Endodermal cell (in vitro differentiated cells): ENCODE measurements around the gene SUGCT. TPM values are rescaled to one million over a fixed set of nuclear protein-coding genes. Genes with fewer than 3 reads are reported as not detected.
"Not testable (repeated sequence)": the region's sequence is repeated elsewhere in the genome, so short reads cannot be mapped to it uniquely, and the experiment has no call there.

Source experiments
- DNase-seq: peaks from one replicate; pipeline ENCODE4 v3.0.0-alpha.2; 2017
- H3K27ac ChIP-seq: 2 replicates; pipeline ENCODE4 v1.5.1; 2013; ENCODE audit warnings: mild to moderate bottlenecking, low read depth, low read length, moderate library complexity
- H3K27me3 ChIP-seq: 2 replicates; pipeline ENCODE4 v1.6.1; 2013; ENCODE audit warnings: mild to moderate bottlenecking, low read length, moderate library complexity; ENCODE audit not compliant: insufficient read depth, control insufficient read depth, poor library complexity, severe bottlenecking
- H3K36me3 ChIP-seq: 2 replicates; pipeline ENCODE4 v1.7.0; 2013; ENCODE audit warnings: mild to moderate bottlenecking, low read length, moderate library complexity; ENCODE audit not compliant: control insufficient read depth, insufficient read depth
- H3K4me1 ChIP-seq: one replicate; pipeline ENCODE4 v1.7.0; 2013; ENCODE audit warnings: low read length; ENCODE audit not compliant: control insufficient read depth, insufficient read depth
- H3K4me3 ChIP-seq: 2 replicates; pipeline ENCODE4 v1.5.1; 2013; ENCODE audit warnings: mild to moderate bottlenecking, low read length, moderate library complexity
- H3K9ac ChIP-seq: 2 replicates; pipeline ENCODE4 v1.6.1; 2013; ENCODE audit warnings: mild to moderate bottlenecking, low read length, moderate library complexity; ENCODE audit not compliant: poor library complexity, severe bottlenecking; ENCODE audit errors: extremely low read depth
- H3K9me3 ChIP-seq: 2 replicates; pipeline ENCODE4 v1.6.1; 2013; ENCODE audit warnings: mild to moderate bottlenecking, low read length, moderate library complexity; ENCODE audit not compliant: control insufficient read depth
- H3K27ac Mint-ChIP-seq: 2 replicates; pipeline ENCODE4 v1.8.0; 2020; ENCODE audit warnings: mixed read lengths
- H3K27me3 Mint-ChIP-seq: 2 replicates; pipeline ENCODE4 v1.8.0; 2021; ENCODE audit warnings: mild to moderate bottlenecking, mixed read lengths; ENCODE audit not compliant: insufficient read depth
- H3K36me3 Mint-ChIP-seq: 2 replicates; pipeline ENCODE4 v1.8.0; 2020; ENCODE audit warnings: low read depth, mixed read lengths
- H3K4me1 Mint-ChIP-seq: 2 replicates; pipeline ENCODE4 v1.8.0; 2020; ENCODE audit warnings: mixed read lengths
- H3K4me3 Mint-ChIP-seq: 2 replicates; pipeline ENCODE4 v1.8.0; 2020; ENCODE audit warnings: mild to moderate bottlenecking, moderate library complexity, mixed read lengths
- H3K9me3 Mint-ChIP-seq: 2 replicates; pipeline ENCODE4 v1.8.0; 2020; ENCODE audit warnings: mild to moderate bottlenecking, mixed read lengths
- CTCF ChIP-seq: fragments of 200-600 bp; sonication (generic); conservative IDR thresholded peaks from 2 replicates; pipeline ENCODE4 v1.5.0; 2021; ENCODE audit warnings: antibody characterized with exemption, mild to moderate bottlenecking
- WGBS, 2 experiments: methylation state at CpG; one replicate each; pipeline versions ENCODE4 v1.1.5 to v1.1.7; 2013; ENCODE audit warnings: missing lambda C conversion rate in 2 of 2, mixed read lengths in 1 of 2; ENCODE audit not compliant: insufficient coverage in 1 of 2, insufficient read length in 1 of 2; 5-methylcytosine and 5-hydroxymethylcytosine counted together
- total RNA-seq, 2 donors: library from RNA; stranded (reverse); fragmentation: NEBNext Ultra II Directional in 1 of 2; extraction: Animal tissue kit (Norgen Biotek cat#: 25700) in 1 of 2; gene quantifications; 2 replicates in 1 of 2; 3 replicates in 1 of 2; pipeline ENCODE4 v1.2.1, GENCODE V29; 2021

Gene SUGCT
- total RNA-seq, 2 donors from 2014 or later = 3.6 to 3.9 TPM

DNA sequence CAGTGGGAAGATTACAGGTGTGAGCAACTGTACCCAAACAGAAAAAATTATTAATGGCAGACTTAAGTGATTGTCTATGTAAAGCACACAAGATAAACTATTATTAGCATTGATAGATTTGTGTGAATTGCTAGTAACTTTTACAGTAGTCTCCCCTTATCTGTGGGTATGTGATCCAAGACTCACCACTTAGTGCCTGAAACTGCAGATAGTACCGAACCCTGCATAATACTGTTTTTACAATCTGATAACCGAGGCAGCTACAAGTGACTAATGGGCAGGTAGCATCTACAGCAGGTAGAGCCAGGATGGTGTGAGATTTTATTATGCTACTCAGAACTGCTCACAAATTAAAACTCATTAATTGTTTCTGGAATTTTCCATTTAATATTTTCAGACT lies 31.9 kb upstream of the SUGCT start:
- no peak for TF ChIP-seq CTCF
- WGBS, 2 experiments = 100% methylated on average over 2 of the region's 2 CpGs
- no peak overlapping the region for H3K27ac ChIP-seq
- H3K36me3 ChIP-seq = peaks cover 1% of the 10 kb centered on the region
- Mint-ChIP-seq H3K36me3 (no peaks in the 10 kb centered on the region), H3K27me3 (no peaks in the 10 kb centered on the region), H3K9me3 (no peaks in the 10 kb centered on the region), H3K27ac (no peak overlapping the region), H3K4me1 (no peaks in the 10 kb centered on the region), H3K4me3 (no peak overlapping the region)
- no peak overlapping the region for H3K9ac ChIP-seq
- no peaks in the 10 kb centered on the region for H3K9me3 ChIP-seq
- no peaks in the 10 kb centered on the region for H3K4me1 ChIP-seq
- DNase-seq = no peak
- H3K4me3 ChIP-seq = no peak overlapping the region
- H3K27me3 ChIP-seq = no peaks in the 10 kb centered on the region

- no peak overlapping the region for H3K4me3 ChIP-seq
- no peaks in the 10 kb centered on the region for H3K27me3 ChIP-seq
- H3K9me3 ChIP-seq = no peaks in the 10 kb centered on the region
- no peak for TF ChIP-seq CTCF
- Mint-ChIP-seq H3K27me3 (no peaks in the 10 kb centered on the region), H3K9me3 (no peaks in the 10 kb centered on the region), H3K27ac (no peak overlapping the region), H3K36me3 (no peaks in the 10 kb centered on the region), H3K4me3 (no peak overlapping the region), H3K4me1 (no peaks in the 10 kb centered on the region)
- H3K9ac ChIP-seq = no peak overlapping the region
- 88 to 97% methylated on average over 3 to 4 of the region's 4 CpGs for WGBS, 2 experiments
- H3K27ac ChIP-seq = no peak overlapping the region
- DNase-seq = no peak
- no peaks in the 10 kb centered on the region for H3K4me1 ChIP-seq
- no peaks in the 10 kb centered on the region for H3K36me3 ChIP-seq
Measured at GRCh38 chr7:40105879-40106473, 28.8 kb upstream of the SUGCT start.

DNA sequence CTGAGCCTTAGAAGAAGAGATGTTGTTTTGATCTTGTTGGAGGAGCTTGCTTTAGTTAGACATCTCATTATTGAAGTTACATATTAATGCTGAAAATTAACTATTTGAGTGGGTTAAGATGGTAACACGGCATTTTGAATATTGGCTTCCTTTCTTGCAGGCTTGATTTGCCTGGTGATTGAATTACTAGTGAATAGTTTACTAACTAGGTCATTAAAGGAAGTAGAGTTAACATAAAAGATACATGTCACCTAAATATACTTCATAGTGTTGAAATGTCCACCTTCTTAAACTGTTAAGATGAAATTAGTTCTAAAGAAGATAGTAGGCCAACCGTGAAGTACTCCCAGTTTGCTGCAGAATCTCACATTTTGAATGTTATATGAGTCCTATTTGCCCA lies 18.9 kb upstream of the SUGCT start:
- no peaks in the 10 kb centered on the region for H3K36me3 ChIP-seq
- H3K27me3 ChIP-seq = no peaks in the 10 kb centered on the region
- H3K4me1 ChIP-seq = peaks cover 3% of the 10 kb centered on the region
- Mint-ChIP-seq H3K4me1 (peaks cover 8% of the 10 kb centered on the region), H3K9me3 (no peaks in the 10 kb centered on the region), H3K4me3 (no peak overlapping the region), H3K36me3 (no peaks in the 10 kb centered on the region), H3K27me3 (no peaks in the 10 kb centered on the region), H3K27ac (no peak overlapping the region)
- no peak overlapping the region for H3K4me3 ChIP-seq
- TF ChIP-seq CTCF = no peak
- no peak for DNase-seq
- WGBS, 2 experiments = 82 to 100% methylated on average over 2 of the region's 2 CpGs
- no peak overlapping the region for H3K9ac ChIP-seq
- no peak overlapping the region for H3K27ac ChIP-seq
- no peaks in the 10 kb centered on the region for H3K9me3 ChIP-seq

DNA sequence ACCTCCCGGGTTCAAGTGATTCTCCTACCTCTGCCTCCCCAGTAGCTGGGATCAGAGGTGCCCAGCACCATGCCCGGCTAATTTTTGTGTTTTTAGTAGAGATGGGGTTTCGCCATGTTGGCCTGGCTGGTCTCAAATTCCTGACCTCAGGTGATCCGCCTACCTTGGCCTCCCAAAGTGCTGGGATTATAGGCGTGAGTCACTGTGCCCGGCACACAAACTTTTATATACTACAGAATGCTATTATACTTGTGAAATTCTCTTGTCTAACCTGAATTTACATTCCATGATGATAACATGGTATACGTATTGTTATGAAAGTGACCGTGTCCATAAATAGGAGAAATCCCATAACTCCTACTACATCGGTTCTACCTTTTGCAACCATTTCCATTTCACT lies 17.6 kb upstream of the SUGCT start:
- H3K9me3 ChIP-seq, H3K9ac ChIP-seq, H3K4me1 Mint-ChIP-seq, H3K36me3 ChIP-seq, H3K27ac ChIP-seq, H3K4me3 ChIP-seq, H3K27ac Mint-ChIP-seq, H3K4me3 Mint-ChIP-seq, H3K36me3 Mint-ChIP-seq, DNase-seq, H3K27me3 Mint-ChIP-seq, H3K4me1 ChIP-seq, H3K9me3 Mint-ChIP-seq, H3K27me3 ChIP-seq: not testable (repeated sequence)
- 92% methylated on average over 8 of the region's 9 CpGs; no CpG with 5 or more reads in 1 of the 2 experiments for WGBS, 2 experiments

- not testable (repeated sequence) for H3K27ac ChIP-seq, H3K27me3 ChIP-seq, H3K4me1 ChIP-seq, H3K27me3 Mint-ChIP-seq, DNase-seq, H3K36me3 Mint-ChIP-seq, H3K36me3 ChIP-seq, H3K9ac ChIP-seq, H3K27ac Mint-ChIP-seq, H3K4me3 Mint-ChIP-seq, H3K9me3 ChIP-seq, H3K9me3 Mint-ChIP-seq, H3K4me1 Mint-ChIP-seq, H3K4me3 ChIP-seq
- 94 to 95% methylated on average over 4 to 7 of the region's 7 CpGs for WGBS, 2 experiments
Measured at GRCh38 chr7:40118201-40118600, 16.6 kb upstream of the SUGCT start.
